Tibial nerve (tissue), 4 donors: Measurements from ENCODE around the gene VTI1A. TPM values are rescaled to one million over a fixed set of nuclear protein-coding genes. Genes with fewer than 3 reads are reported as not detected.

Experiments
- DNase-seq, 2 donors: peaks; one replicate each; pipeline ENCODE4 v3.0.0-alpha.2; 2019; ENCODE audit warnings: low spot score in 2 of 2
- H3K27ac ChIP-seq, 4 donors: fragments of 200-600 bp; sonication (generic) in 3 of 4; one replicate each; pipeline ENCODE4 v1.5.1; 2017 to 2019; ENCODE audit warnings: mild to moderate bottlenecking in 1 of 4
- H3K27me3 ChIP-seq, 2 donors: fragments of 200-600 bp; sonication (generic) in 1 of 2; one replicate each; pipeline versions ENCODE4 v1.5.1 to v1.6.0; 2017 to 2019
- H3K36me3 ChIP-seq, 3 donors: fragments of 200-600 bp; sonication (generic); one replicate each; pipeline ENCODE4 v1.5.1; 2018 to 2019
- H3K4me1 ChIP-seq, 4 donors: fragments of 200-600 bp; sonication (generic) in 3 of 4; one replicate each; pipeline ENCODE4 v1.5.1; 2017 to 2019
- H3K4me3 ChIP-seq, 4 donors: fragments of 200-600 bp; sonication (generic) in 3 of 4; one replicate each; pipeline ENCODE4 v1.5.1; 2017 to 2019; ENCODE audit warnings: mild to moderate bottlenecking in 1 of 4, moderate library complexity in 1 of 4
- H3K9me3 ChIP-seq, 4 donors: fragments of 200-600 bp; sonication (generic) in 3 of 4; one replicate each; pipeline ENCODE4 v1.5.1; 2017 to 2019
- CTCF ChIP-seq, 5 experiments: fragments of 200-600 bp in 3 of 5; fragments of 450-650 bp in 2 of 5; sonication (generic) in 3 of 5; IDR thresholded peaks; one replicate each; pipeline ENCODE4 v1.5.1; 2016 to 2019; ENCODE audit warnings: antibody characterized with exemption in 5 of 5, mild to moderate bottlenecking in 3 of 5, moderate library complexity in 2 of 5
- EP300 ChIP-seq, 2 donors: sonication (generic); formaldehyde crosslinking; IDR thresholded peaks; one replicate each; pipeline ENCODE4 v1.6.1; 2017; ENCODE audit warnings: antibody characterized with exemption in 2 of 2, mild to moderate bottlenecking in 1 of 2
- POLR2A ChIP-seq, 2 donors: fragments of 450-650 bp; IDR thresholded peaks; one replicate each; pipeline ENCODE4 v1.6.1; 2017; ENCODE audit warnings: antibody characterized with exemption in 2 of 2, mild to moderate bottlenecking in 2 of 2, moderate library complexity in 2 of 2
- WGBS, 2 donors: methylation state at CpG; one replicate each; pipeline ENCODE4 v1.1.5; 2018; 5-methylcytosine and 5-hydroxymethylcytosine counted together
- total RNA-seq, 4 donors: library from RNA; depleted of rRNA; stranded (reverse); fragments of >200 nt; gene quantifications; one replicate each; pipeline ENCODE4 v1.1.0, GENCODE V29; 2016

Gene VTI1A
- total RNA-seq, 4 donors from 2014 or later = 96.5 to 253 (median 127) TPM

- TF ChIP-seq CTCF (IDR thresholded peaks at IDR 0.05) = no peak
- TF ChIP-seq EP300 (IDR thresholded peaks at IDR 0.05) = no peak
- TF ChIP-seq POLR2A (IDR thresholded peaks at IDR 0.05) = no peak
- Histone ChIP-seq H3K9me3 (no peaks in the 10 kb centered on the region), H3K27me3 (no peaks in the 10 kb centered on the region), H3K27ac (no peak overlapping the region), H3K4me3 (no peak overlapping the region), H3K4me1 (peaks cover 0 to 6% (median 0%) of the 10 kb centered on the region in 4 donors), H3K36me3 (peaks cover 0 to 9% (median 0%) of the 10 kb centered on the region in 3 donors)
- WGBS, 2 donors = 44 to 57% methylated on average over 4 of the region's 4 CpGs
- DNase-seq = no peak
Observed at GRCh38 chr10:112507988-112508387, 61.0 kb downstream of the VTI1A start.

- Histone ChIP-seq H3K36me3 (peaks cover 0 to 9% (median 0%) of the 10 kb centered on the region in 3 donors), H3K27ac (no peak overlapping the region), H3K27me3 (no peaks in the 10 kb centered on the region), H3K4me1 (peaks cover 0 to 6% (median 0%) of the 10 kb centered on the region in 4 donors), H3K9me3 (no peaks in the 10 kb centered on the region), H3K4me3 (no peak overlapping the region)
- no peak for TF ChIP-seq POLR2A (IDR thresholded peaks at IDR 0.05)
- TF ChIP-seq CTCF (IDR thresholded peaks at IDR 0.05) = no peak
- no peak for TF ChIP-seq EP300 (IDR thresholded peaks at IDR 0.05)
- WGBS, 2 donors = 77 to 82% methylated on average over 4 of the region's 4 CpGs
- DNase-seq = no peak
Observed at GRCh38 chr10:112509558-112510291, 62.7 kb downstream of the VTI1A start.

- WGBS, 2 donors = 93 to 95% methylated on average over 4 of the region's 4 CpGs
- TF ChIP-seq POLR2A (IDR thresholded peaks at IDR 0.05) = no peak
- Histone ChIP-seq H3K27ac (no peak overlapping the region), H3K4me3 (no peak overlapping the region), H3K9me3 (no peaks in the 10 kb centered on the region), H3K4me1 (peaks cover 0 to 6% (median 0%) of the 10 kb centered on the region in 4 donors), H3K36me3 (peaks cover 0 to 9% (median 0%) of the 10 kb centered on the region in 3 donors), H3K27me3 (no peaks in the 10 kb centered on the region)
- no peak for DNase-seq
Observed at GRCh38 chr10:112510384-112510783, 63.4 kb downstream of the VTI1A start.

- peaks cover 0 to 6% (median 0%) of the 10 kb centered on the region in 4 donors for H3K4me1 ChIP-seq
- H3K36me3 ChIP-seq = peaks cover 0 to 9% (median 0%) of the 10 kb centered on the region in 3 donors
- no peaks in the 10 kb centered on the region for H3K27me3 ChIP-seq
- TF ChIP-seq CTCF (IDR thresholded peaks at IDR 0.05) = no peak
- TF ChIP-seq POLR2A (IDR thresholded peaks at IDR 0.05) = no peak
- TF ChIP-seq EP300 (IDR thresholded peaks at IDR 0.05) = no peak
- H3K9me3 ChIP-seq = no peaks in the 10 kb centered on the region
- 97 to 98% methylated on average over 2 of the region's 2 CpGs for WGBS, 2 donors
- no peak overlapping the region for H3K27ac ChIP-seq
- DNase-seq = no peak
- H3K4me3 ChIP-seq = no peak overlapping the region
Observed at GRCh38 chr10:112512294-112512693, 65.3 kb downstream of the VTI1A start.

GRCh38 chr10:112515126-112515525 lies 68.1 kb downstream of the VTI1A start:
- no peaks in the 10 kb centered on the region for H3K9me3 ChIP-seq
- no peak for TF ChIP-seq CTCF (IDR thresholded peaks at IDR 0.05)
- TF ChIP-seq EP300 (IDR thresholded peaks at IDR 0.05) = no peak
- TF ChIP-seq POLR2A (IDR thresholded peaks at IDR 0.05) = no peak
- H3K27ac ChIP-seq = no peak overlapping the region
- no peak for DNase-seq
- peaks cover 0 to 9% (median 0%) of the 10 kb centered on the region in 3 donors for H3K36me3 ChIP-seq
- H3K4me1 ChIP-seq = no peaks in the 10 kb centered on the region
- no peak overlapping the region for H3K4me3 ChIP-seq
- no peaks in the 10 kb centered on the region for H3K27me3 ChIP-seq
